Measurements from ENCODE around the gene CCL2.

CCL2 gene

DNA sequence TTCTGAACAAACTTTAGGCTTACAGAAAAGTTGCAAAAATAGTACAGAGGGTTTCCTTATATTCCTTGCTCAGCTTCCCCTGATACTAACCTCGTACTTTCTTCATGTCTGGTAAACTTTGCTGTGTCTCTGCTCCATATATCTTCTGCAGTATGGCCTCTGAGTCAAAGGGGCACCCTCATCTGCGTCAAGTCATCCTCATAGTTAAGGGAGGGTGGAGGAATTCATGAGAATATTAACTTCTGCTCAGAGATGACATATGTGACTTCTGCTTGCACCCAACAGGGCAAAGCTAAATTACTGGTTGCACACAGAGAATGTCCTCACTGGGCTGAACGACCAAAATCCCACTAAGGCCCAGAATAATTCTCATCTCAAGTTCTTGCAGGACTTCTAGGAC lies 10.6 kb downstream of the CCL2 start:
- no peak for DNase-seq (ENCODE audit: low read depth)

DNA sequence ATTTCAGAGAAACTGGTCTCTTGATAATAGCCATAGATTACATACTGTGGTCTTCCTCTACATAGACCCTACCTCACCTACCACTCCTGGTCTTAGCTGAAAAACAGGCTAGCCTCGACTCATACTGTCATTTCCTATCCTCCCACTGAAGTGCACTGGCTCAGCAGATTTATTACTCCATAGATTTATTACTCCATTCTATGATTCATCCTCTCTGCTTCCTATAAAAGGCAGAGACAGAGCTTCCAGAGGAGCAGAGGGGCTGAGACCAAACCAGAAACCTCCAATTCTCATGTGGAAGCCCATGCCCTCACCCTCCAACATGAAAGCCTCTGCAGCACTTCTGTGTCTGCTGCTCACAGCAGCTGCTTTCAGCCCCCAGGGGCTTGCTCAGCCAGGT lies 14.9 kb downstream of the CCL2 start, which contains the start of gene CCL7:
Gene CCL7, plus strand, starts transcription at position 253 of the 400 bp plus-strand sequence. Its CDS starts 70 bp downstream, at position 323.
- no peak for DNase-seq (ENCODE audit: low read depth)

DNA sequence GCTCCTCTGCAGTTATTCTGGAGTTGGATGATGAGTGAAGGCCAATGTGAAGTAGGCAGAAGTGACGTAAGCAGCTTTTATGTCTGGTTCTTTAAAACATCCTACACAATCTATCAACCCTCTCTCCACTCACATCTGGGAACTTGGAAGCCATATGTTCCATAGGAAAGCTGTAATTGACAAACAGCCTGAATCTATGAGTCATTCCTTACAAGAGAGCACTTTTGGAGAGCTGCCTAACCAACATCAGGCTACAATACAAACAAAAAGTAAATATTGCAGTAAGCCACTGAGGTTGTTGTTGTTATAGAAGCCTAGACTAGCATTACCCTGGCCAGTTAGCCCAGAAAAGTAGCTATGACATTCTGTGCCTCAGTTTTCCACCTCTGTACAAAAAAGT lies 20.8 kb downstream of the CCL2 start:
- DNase-seq (ENCODE audit: low read depth), result no peak

DNA sequence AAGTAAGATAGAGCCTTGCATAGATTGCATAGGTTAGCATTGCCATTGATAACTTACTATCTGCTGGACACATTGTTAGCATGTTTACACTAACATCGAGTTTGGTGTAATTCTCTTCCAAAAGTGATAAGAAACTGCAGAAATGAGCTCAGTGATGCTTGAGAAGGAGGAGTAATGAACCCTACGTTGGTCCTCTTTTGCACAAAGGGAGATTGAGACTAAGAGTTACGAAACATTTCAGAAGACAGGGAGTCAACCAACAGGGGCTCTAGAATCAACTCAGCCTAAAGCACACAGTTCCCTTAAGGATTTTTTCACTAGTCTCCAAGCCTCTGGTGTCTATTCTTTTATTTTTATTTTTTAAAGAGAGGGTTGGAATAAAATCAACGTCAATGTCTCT lies 21.7 kb downstream of the CCL2 start:
- DNase-seq (ENCODE audit: low read depth), result no peak

DNA sequence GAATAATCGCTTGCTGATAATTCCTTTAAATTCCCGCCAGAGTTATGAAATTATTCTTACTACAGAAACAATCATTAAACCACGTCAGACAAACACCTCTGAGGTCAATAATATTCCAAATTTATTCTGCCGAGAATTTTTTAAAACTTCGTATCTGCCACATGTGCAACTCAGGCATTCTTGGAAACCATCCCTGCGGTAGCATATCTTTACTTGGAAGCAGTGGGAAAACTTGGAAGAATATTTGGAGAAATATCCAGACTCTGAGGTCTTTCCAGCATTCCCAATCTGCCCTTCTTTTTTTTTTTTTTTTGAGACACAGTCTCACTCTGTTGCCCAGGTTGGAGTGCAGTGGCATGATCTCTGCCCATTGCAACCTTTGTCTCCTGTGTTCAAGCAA lies 28.5 kb downstream of the CCL2 start:
- no peak for DNase-seq (ENCODE audit: low read depth)

DNA sequence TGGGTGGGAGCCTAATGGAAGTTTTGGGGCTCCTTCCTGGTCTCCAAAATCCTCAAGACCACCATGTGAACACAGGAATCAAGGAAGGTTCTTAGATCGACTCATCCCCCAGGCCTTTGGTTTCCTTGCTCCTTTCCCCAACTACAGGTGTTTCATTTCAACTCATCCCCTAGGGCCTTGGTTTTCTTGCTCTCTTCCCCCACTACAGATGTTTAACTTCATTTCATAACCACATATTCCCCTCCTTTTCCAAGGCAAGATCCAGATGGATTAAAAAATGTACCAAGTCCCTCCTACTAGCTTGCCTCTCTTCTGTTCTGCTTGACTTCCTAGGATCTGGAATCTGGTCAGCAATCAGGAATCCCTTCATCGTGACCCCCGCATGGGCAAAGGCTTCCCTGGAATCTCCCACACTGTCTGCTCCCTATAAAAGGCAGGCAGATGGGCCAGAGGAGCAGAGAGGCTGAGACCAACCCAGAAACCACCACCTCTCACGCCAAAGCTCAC lies 30.3 kb downstream of the CCL2 start, which contains the start of gene CCL11:
Gene CCL11, plus strand, starts transcription at position 457 of the 507 bp plus-strand sequence. CDS start 67 bp downstream, outside the sequence.
- DNase-seq (ENCODE audit: low read depth), result no peak

DNA sequence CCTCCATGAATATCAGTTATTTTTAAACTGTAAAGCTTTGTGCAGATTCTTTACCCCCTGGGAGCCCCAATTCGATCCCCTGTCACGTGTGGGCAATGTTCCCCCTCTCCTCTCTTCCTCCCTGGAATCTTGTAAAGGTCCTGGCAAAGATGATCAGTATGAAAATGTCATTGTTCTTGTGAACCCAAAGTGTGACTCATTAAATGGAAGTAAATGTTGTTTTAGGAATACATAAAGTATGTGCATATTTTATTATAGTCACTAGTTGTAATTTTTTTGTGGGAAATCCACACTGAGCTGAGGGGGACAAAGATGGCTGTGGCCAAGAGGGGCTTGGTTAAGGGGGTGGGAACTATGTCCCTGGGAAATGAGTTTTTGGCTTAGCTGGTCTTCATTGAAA lies 32.8 kb downstream of the CCL2 start:
- no peak for DNase-seq (ENCODE audit: low read depth)

- no peak for DNase-seq (ENCODE audit: low read depth)
Observed at GRCh38 chr17:34290586-34290985, 35.5 kb downstream of the CCL2 start.

GRCh38 chr17:34291721-34292348 lies 36.8 kb downstream of the CCL2 start:
- no peak for DNase-seq (ENCODE audit: low read depth)

GRCh38 chr17:34299027-34299426 lies 43.9 kb downstream of the CCL2 start:
- no peak for DNase-seq (ENCODE audit: low read depth)

DNA sequence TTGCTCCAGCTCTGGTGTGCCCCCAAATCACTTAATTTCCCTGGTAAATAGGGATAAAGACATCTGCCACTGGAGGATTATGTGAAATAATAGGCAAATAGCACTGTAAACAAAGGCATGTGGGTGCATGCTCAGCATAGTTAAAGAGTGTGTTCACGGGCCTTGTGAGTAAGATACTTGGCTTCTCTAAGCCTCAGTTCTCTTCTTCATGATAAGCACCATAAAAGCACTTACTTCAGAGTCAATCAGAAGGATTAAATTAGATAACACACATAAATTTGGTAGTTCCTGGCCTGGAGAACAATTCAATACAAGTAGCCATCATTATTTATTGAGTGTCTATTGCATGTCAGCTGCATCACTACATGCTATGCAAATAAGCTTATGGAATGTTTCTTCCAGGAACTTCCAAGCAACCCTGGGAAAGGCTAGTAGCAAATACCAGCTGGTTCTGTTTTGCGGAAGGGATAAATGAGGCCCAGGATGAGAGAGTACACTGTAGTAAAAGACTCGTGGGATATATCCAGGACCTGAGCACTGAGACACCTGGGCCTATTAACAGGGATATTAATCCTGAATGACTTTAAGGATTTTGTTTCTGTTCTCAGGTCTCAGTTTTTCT lies 45.0 kb downstream of the CCL2 start:
- no peak for DNase-seq (ENCODE audit: low read depth)

- DNase-seq (ENCODE audit: low read depth), result no peak
Observed at GRCh38 chr17:34300652-34301370, 45.7 kb downstream of the CCL2 start.

DNA sequence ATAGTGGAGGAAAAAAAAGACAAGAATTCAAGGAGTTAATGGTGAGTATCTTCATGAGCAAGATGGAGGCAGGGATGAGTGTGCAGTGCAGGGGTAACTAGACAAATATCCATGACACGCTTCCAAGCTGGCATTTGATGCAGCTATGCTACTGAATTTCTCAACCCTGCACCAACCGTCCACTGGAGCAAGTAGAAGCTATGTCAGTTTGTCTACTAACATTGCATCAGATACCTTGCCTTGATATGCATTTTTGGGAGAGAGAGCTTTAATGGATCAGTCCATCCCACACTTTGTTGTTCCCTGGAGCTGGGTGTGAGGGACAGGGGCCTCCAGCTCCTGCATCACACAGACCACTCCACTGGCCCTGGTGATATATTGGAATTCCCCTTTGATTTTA lies 46.9 kb downstream of the CCL2 start:
- no peak for DNase-seq (ENCODE audit: low read depth)

GRCh38 chr17:34302636-34303035 lies 47.6 kb downstream of the CCL2 start:
- DNase-seq (ENCODE audit: low read depth), result no peak

- no peak for DNase-seq (ENCODE audit: low read depth)
Observed at GRCh38 chr17:34303606-34304005, 48.5 kb downstream of the CCL2 start.

DNA sequence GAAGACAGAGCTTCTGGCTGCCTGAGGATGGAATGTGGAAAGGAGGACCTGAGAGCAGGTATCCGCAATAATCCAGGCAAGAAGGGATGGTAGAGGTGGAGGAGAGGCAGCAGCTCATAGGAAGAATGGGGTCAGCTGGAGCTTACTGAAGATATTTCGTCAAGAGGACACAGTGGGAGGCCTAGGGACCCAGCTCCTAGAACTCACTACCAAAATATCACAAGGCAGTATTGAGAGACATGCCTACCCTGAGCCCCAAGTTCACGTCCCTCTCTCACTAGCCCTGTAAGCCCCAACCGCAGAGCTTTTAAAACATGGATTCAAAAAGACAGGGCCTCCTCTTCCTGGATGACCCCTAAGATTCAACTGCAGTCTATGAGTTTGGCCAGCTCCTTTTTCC lies 50.0 kb downstream of the CCL2 start:
- no peak for DNase-seq (ENCODE audit: low read depth)

DNA sequence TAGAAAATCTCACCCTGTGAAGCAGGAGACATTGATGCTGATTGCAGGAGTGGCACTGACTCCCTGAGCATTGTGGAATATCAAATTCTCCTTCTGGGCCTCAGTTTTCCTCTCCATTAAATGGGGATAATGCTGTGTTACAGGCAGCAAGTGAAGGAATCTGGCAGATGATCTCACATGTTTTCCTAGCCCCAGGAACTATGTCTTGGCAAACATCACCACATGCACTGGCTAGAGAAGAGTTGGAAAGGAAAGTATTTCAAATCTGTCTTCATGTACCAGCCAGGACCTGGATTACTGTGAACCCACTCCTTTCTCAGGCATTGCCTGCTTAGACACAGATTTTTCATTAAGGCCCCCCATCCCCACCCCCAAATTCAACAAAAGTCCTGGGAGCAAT lies 50.5 kb downstream of the CCL2 start:
- DNase-seq (ENCODE audit: low read depth), result no peak

DNA sequence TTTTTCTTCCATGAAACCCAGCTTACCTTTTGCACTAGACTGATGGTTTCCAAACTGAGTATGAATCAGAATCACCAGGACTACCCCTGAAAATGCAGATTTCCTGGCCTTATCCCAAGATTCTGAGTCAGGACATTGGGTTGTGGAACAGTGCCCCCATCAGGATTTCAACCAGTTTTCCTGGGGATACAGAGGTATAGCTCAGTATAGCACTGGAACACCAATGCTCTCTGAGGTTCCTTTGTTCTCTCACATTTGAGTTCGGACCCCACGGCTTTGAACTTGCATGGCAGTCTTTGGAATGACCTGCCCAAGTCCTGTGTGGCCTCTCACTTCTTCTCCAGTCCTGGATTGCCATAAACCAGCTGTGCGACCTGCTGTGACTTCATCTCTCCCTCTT lies 51.4 kb downstream of the CCL2 start:
- DNase-seq (ENCODE audit: low read depth), result no peak
